Upper lobe of left lung (tissue), 6 donors: Measurements from ENCODE around the gene KCNAB1. TPM values are rescaled to one million over a fixed set of nuclear protein-coding genes. Genes with fewer than 3 reads are reported as not detected.
A peak's percentile ranks its signal among the peaks of the same experiment; 100 is the strongest.

Experiments used
- ATAC-seq, 2 donors: fragments of 200-7000 bp; cut with Tn5 transposase; one replicate each; pipeline ENCODE4 v1.9.1; 2022; ENCODE audit warnings: mild to moderate bottlenecking in 2 of 2, moderate library complexity in 2 of 2; ENCODE audit not compliant: low FRiP score in 2 of 2
- DNase-seq, 2 donors: peaks; one replicate each; pipeline ENCODE4 v3.0.0-alpha.2; 2019 to 2020
- H3K27ac ChIP-seq, 4 donors: fragments of 200-600 bp; sonication (generic); one replicate each; pipeline ENCODE4 v1.5.1; 2016 to 2019
- H3K27me3 ChIP-seq, 4 donors: fragments of 200-600 bp; sonication (generic); one replicate each; pipeline ENCODE4 v1.5.1; 2017 to 2019
- H3K36me3 ChIP-seq, 4 donors: fragments of 200-600 bp; sonication (generic); one replicate each; pipeline ENCODE4 v1.5.1; 2016 to 2019
- H3K4me1 ChIP-seq, 4 donors: fragments of 200-600 bp; sonication (generic); one replicate each; pipeline ENCODE4 v1.5.1; 2018 to 2019
- H3K4me3 ChIP-seq, 4 donors: fragments of 200-600 bp; sonication (generic); one replicate each; pipeline ENCODE4 v1.5.1; 2017 to 2019; ENCODE audit warnings: mild to moderate bottlenecking in 2 of 4, moderate library complexity in 1 of 4
- H3K9me3 ChIP-seq, 4 donors: fragments of 200-600 bp; sonication (generic); one replicate each; pipeline ENCODE4 v1.5.1; 2018 to 2019
- EP300 ChIP-seq, 4 donors: sonication (generic); formaldehyde crosslinking; IDR thresholded peaks; one replicate each; pipeline ENCODE4 v1.5.1; 2017; ENCODE audit warnings: antibody characterized with exemption in 4 of 4, control low read depth in 2 of 4
- POLR2A ChIP-seq, 4 donors: fragments of 450-650 bp; IDR thresholded peaks; one replicate each; pipeline ENCODE4 v1.5.1; 2016 to 2017; ENCODE audit warnings: antibody characterized with exemption in 4 of 4, mild to moderate bottlenecking in 2 of 4
- POLR2AphosphoS5 ChIP-seq, 2 donors: sonication (generic); formaldehyde crosslinking; IDR thresholded peaks; one replicate each; pipeline ENCODE4 v1.5.1; 2017; ENCODE audit warnings: antibody characterized with exemption in 2 of 2
- WGBS, 2 donors: methylation state at CpG; one replicate each; pipeline ENCODE4 v1.1.5; 2017 to 2018; 5-methylcytosine and 5-hydroxymethylcytosine counted together
- total RNA-seq, 6 donors: library from RNA; depleted of rRNA in 4 of 6; stranded (reverse); fragments of >200 nt in 4 of 6; gene quantifications; one replicate each; pipeline versions ENCODE4 v1.1.0 to v1.2.1, GENCODE V29; 2016 to 2021
- TF ChIP-seq, protein P1 (sequence below), 6 experiments: fragments of 450-650 bp in 4 of 6; fragments of 200-600 bp in 2 of 6; sonication (generic) in 2 of 6; IDR thresholded peaks; one replicate each; pipeline ENCODE4 v1.5.1; 2016 to 2019; ENCODE audit warnings: antibody characterized with exemption in 6 of 6
- donor health status: DM: no; HTN: no; CAD: no; lungs with moderate emphysema.
- donor health status: DM: no; HTN: yes; CAD: no; lungs with severe emphysema.

KCNAB1 gene
- total RNA-seq, 6 donors from 2014 or later = 0.79 to 5.2 (median 3.0) TPM

DNA sequence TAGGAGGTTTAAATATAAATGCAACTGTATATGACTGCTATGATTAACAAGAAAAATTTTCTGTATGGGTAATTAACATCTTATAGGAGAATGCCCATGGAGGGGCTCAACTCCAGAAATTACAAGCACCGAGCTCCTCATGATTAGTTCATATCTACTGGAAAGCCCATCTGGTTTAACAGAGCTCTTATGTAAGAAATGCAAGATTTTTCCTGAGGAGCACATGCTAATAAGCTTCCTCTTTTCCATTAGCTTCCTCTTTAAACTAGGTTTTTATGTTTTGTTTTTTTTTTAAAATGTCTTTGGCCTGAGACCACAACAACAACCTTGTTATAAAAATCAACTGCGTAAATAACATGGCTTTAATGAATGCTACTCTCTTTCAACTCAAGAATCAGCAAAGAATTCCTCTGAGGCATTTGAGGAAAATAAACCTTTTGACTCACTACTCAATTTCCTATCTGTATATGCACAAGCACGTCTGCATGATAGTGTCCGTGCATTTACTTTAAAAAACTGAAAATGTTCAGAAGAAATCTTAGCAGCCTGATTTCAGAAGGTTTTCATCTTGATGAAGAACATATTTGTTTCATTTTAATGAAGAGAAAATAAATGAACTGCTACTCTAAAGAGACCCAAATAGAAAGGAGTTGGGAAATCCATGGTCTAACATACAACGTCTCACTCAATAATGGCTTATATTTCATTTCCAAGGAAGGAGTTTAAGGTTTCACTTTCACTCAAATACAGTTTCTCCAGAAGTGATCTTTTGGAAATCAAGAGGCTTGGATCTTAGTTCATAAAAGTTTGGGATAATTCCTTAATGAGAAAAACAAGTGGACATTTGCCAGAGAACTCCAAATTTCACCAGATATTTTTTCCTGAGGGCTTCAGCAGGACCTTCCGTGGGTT is 180.8 kb downstream of the KCNAB1 start:
- Histone ChIP-seq H3K9me3 (no peaks in the 10 kb centered on the region), H3K27me3 (no peaks in the 10 kb centered on the region), H3K4me1 (peaks cover 0 to 7% (median 3%) of the 10 kb centered on the region in 4 donors), H3K36me3 (no peaks in the 10 kb centered on the region), H3K4me3 (no peak overlapping the region), H3K27ac (peak overlapping the region in 2 of 4 donors; percentile 10 to 23)
- 50 to 52% methylated on average over 6 of the region's 6 CpGs for WGBS, 2 donors
- ATAC-seq = peak in 1 of 2 donors; percentile 62
- TF ChIP-seq POLR2AphosphoS5 (IDR thresholded peaks at IDR 0.05) (no peak), EP300 (IDR thresholded peaks at IDR 0.05) (no peak)
- TF ChIP-seq, protein P1, sequence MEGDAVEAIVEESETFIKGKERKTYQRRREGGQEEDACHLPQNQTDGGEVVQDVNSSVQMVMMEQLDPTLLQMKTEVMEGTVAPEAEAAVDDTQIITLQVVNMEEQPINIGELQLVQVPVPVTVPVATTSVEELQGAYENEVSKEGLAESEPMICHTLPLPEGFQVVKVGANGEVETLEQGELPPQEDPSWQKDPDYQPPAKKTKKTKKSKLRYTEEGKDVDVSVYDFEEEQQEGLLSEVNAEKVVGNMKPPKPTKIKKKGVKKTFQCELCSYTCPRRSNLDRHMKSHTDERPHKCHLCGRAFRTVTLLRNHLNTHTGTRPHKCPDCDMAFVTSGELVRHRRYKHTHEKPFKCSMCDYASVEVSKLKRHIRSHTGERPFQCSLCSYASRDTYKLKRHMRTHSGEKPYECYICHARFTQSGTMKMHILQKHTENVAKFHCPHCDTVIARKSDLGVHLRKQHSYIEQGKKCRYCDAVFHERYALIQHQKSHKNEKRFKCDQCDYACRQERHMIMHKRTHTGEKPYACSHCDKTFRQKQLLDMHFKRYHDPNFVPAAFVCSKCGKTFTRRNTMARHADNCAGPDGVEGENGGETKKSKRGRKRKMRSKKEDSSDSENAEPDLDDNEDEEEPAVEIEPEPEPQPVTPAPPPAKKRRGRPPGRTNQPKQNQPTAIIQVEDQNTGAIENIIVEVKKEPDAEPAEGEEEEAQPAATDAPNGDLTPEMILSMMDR (IDR thresholded peaks at IDR 0.05) = no peak
- DNase-seq = no peak

DNA sequence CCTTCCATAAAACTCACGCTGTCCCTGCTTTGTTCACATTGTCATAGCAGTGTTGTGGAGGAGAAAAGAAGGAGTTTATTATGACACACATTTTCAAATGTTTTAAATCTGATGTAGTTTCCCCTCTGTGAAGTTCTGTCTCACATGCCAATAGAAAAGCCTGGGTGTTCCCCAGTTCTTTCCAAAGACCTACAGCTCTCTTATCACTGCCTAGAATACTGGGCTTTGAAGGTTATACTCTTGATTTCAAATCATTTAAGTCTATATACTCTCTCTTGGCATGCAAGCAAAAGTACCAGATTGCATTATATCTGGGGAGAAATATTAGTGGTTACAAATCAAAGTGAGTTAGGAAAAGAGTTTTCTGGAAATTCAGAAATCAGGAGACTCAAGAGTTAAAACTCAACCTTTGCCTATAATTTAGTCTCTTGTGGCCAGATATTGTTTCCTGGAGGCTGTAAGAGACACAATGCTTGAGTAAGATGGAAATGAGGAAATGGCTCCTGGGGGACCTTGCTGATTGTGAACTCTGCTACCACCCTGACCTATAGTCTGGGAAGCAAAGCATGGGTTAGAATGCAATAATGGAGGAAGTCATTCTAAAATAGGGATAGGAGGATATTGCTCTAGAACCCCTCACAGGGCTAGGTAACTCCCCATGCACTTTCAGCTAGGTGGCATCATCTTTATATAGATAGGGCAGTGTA is 182.8 kb downstream of the KCNAB1 start:
- no peak for ATAC-seq

DNA sequence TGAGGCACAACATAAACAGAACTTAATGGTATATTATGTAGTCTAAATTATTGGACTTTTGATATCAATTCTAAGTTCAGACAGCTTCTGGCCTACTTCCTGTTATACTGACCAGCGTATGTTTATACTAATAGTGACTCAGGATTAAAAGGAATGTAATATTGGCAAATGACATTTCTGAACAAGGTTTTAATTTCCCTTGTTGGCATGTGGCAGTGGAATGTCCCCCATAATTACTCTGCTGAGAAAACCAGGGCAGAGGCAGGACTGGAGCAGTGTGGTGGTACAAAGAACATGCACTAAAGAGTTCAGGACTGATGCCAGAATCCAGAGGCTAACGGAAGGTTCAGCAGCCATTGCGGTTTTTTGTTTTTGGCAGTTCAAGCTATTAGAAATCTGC is 184.0 kb downstream of the KCNAB1 start:
- Histone ChIP-seq H3K4me1 (peaks cover 0 to 7% (median 3%) of the 10 kb centered on the region in 4 donors), H3K27ac (no peak overlapping the region), H3K4me3 (no peak overlapping the region), H3K36me3 (no peaks in the 10 kb centered on the region), H3K9me3 (no peaks in the 10 kb centered on the region), H3K27me3 (no peaks in the 10 kb centered on the region)
- 60 to 73% methylated on average over 3 of the region's 3 CpGs for WGBS, 2 donors
- DNase-seq (no peak), ATAC-seq (no peak)
- TF ChIP-seq, protein P1 (IDR thresholded peaks at IDR 0.05) = no peak
- TF ChIP-seq EP300 (IDR thresholded peaks at IDR 0.05) (no peak), POLR2AphosphoS5 (IDR thresholded peaks at IDR 0.05) (no peak), POLR2A (IDR thresholded peaks at IDR 0.05) (no peak)

More for the DNA sequence above, 182.8 kb downstream of the KCNAB1 start:
- no peaks in the 10 kb centered on the region for H3K27me3 ChIP-seq
- no peak for TF ChIP-seq EP300 (IDR thresholded peaks at IDR 0.05)
- DNase-seq = no peak
- H3K4me3 ChIP-seq = no peak overlapping the region
- H3K4me1 ChIP-seq = peaks cover 0 to 7% (median 3%) of the 10 kb centered on the region in 4 donors
- no peaks in the 10 kb centered on the region for H3K36me3 ChIP-seq
- WGBS, 2 donors = 85 to 95% methylated on average over 1 of the region's 1 CpG
- no peaks in the 10 kb centered on the region for H3K9me3 ChIP-seq
- no peak overlapping the region for H3K27ac ChIP-seq

DNA sequence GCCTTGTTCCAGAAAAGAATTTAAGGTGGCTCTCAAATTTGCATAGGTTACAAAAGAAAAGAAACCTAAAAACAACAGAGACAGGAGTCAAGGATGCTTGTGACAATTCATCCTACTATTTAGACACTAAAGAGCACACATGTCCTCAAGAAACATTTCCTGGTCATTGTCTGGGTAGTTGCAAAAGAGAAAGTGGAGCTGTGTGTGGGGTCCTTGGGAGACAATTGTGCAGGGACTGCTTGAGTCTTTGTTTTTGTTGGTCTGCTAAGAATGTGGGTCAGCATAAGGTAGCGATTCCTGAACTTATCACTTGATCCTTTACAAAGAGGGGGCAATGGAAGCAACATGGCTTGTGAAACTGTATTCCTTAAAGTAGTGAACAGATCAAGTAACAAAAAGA is 185.3 kb downstream of the KCNAB1 start:
- ATAC-seq (no peak), DNase-seq (no peak)
- Histone ChIP-seq H3K4me1 (peaks cover 0 to 7% (median 3%) of the 10 kb centered on the region in 4 donors), H3K36me3 (no peaks in the 10 kb centered on the region), H3K4me3 (no peak overlapping the region), H3K9me3 (no peaks in the 10 kb centered on the region), H3K27me3 (no peaks in the 10 kb centered on the region), H3K27ac (no peak overlapping the region)
- whole genome bisulfite sequencing, 2 donors = 65 to 83% methylated on average over 1 of the region's 1 CpG
- TF ChIP-seq EP300 (IDR thresholded peaks at IDR 0.05) (no peak), POLR2AphosphoS5 (IDR thresholded peaks at IDR 0.05) (no peak), POLR2A (IDR thresholded peaks at IDR 0.05) (no peak)
- TF ChIP-seq, protein P1 (IDR thresholded peaks at IDR 0.05) = no peak

DNA sequence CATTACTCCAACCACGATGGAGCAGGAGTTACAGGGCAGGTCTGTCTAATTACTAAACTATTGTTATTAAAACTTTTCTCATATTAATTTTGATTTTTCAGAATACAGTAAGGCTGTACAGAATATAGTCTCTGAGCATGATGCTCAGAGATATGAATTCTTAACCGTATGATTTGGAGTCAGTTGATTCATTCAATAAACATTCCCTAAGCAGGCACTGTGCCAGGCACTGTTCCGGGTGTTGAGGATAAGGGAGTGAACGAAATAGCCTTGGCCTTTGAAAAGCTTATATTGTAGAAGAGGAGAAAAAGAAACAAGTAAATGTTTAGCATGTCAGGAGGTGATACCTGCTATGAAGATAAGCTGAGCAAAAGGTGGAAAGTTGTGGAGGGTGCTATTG is 187.3 kb downstream of the KCNAB1 start:
- no peak for DNase-seq
- H3K9me3 ChIP-seq = no peaks in the 10 kb centered on the region
- H3K27ac ChIP-seq = no peak overlapping the region
- H3K4me3 ChIP-seq = no peak overlapping the region
- peaks cover 0 to 7% (median 0%) of the 10 kb centered on the region in 4 donors for H3K4me1 ChIP-seq
- peak in 1 of 2 donors; percentile 69 for ATAC-seq
- no peaks in the 10 kb centered on the region for H3K36me3 ChIP-seq
- WGBS, 2 donors = 55 to 64% methylated on average over 4 of the region's 4 CpGs
- H3K27me3 ChIP-seq = no peaks in the 10 kb centered on the region
- TF ChIP-seq, protein P1 (IDR thresholded peaks at IDR 0.05) = no peak
- TF ChIP-seq EP300 (IDR thresholded peaks at IDR 0.05) (no peak), POLR2AphosphoS5 (IDR thresholded peaks at IDR 0.05) (no peak), POLR2A (IDR thresholded peaks at IDR 0.05) (no peak)
